BLaER1 (cell line): ENCODE measurements around the gene E2F1.

Source experiments
- H3K27ac ChIP-seq: shearing (Covaris generic); formaldehyde crosslinking; 2 replicates; pipeline ENCODE4 v1.8.1; 2022
- H3K27me3 ChIP-seq: shearing (Covaris generic); formaldehyde crosslinking; 2 replicates; pipeline ENCODE4 v1.8.1; 2022
- H3K36me3 ChIP-seq: shearing (Covaris generic); formaldehyde crosslinking; 2 replicates; pipeline ENCODE4 v1.8.1; 2022
- H3K4me1 ChIP-seq: shearing (Covaris generic); formaldehyde crosslinking; 2 replicates; pipeline ENCODE4 v1.8.1; 2022
- H3K4me2 ChIP-seq: shearing (Covaris generic); formaldehyde crosslinking; 2 replicates; pipeline ENCODE4 v1.8.1; 2022
- H3K4me3 ChIP-seq: shearing (Covaris generic); formaldehyde crosslinking; 2 replicates; pipeline ENCODE4 v1.8.1; 2022
- H3K9ac ChIP-seq: shearing (Covaris generic); formaldehyde crosslinking; 2 replicates; pipeline ENCODE4 v1.8.1; 2022
- H3K9me3 ChIP-seq: shearing (Covaris generic); formaldehyde crosslinking; 2 replicates; pipeline ENCODE4 v1.8.1; 2022
- H4K20me1 ChIP-seq: shearing (Covaris generic); formaldehyde crosslinking; 2 replicates; pipeline ENCODE4 v1.8.1; 2022
- Cebpa-rat ChIP-seq: shearing (Covaris generic); IDR thresholded peaks from 2 replicates; pipeline ENCODE4 v1.8.1; 2022

The E2F1 gene

DNA sequence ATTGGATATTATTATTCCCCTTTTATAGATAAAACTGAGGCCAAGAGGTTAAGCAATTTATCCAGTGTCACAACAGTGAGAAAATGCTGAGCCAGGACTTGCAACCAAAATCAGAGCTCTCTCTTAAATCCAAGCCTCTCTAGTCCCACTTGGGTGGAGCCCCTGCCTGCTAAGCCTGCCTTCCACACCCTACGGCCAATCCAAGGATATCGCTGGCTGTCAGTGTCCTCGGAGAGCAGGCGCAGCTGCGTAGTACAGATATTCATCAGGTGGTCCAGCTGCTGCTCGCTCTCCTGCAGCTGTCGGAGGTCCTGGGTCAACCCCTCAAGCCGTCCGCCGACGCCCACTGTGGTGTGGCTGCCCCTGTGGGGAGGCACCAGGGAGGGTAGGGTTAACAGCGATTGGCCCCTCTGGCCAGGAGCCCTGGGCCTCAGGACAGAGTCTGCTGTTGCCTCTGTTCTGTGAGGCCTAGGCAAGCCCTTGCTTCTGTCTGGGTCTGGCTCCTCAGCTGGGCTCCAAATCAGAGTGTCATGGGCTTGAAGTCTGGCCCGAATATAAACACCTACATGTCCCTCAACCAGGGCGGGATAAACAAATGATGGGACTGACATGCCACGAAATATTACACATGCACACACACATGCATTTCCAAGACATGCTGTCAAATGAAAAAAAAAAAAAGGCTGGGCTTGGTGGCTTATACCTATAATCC is 8.0 kb downstream of the E2F1 start:
- H3K4me1 ChIP-seq: peaks cover 70% of the 10 kb centered on the region
- peaks cover 84% of the 10 kb centered on the region for H4K20me1 ChIP-seq
- H3K4me3 ChIP-seq: no peak overlapping the region
- H3K9me3 ChIP-seq: no peaks in the 10 kb centered on the region
- H3K9ac ChIP-seq: no peak overlapping the region
- no peak for TF ChIP-seq Cebpa-rat
- no peaks in the 10 kb centered on the region for H3K27me3 ChIP-seq
- H3K4me2 ChIP-seq: no peak overlapping the region
- H3K36me3 ChIP-seq: peaks cover 67% of the 10 kb centered on the region
- no peak overlapping the region for H3K27ac ChIP-seq

DNA sequence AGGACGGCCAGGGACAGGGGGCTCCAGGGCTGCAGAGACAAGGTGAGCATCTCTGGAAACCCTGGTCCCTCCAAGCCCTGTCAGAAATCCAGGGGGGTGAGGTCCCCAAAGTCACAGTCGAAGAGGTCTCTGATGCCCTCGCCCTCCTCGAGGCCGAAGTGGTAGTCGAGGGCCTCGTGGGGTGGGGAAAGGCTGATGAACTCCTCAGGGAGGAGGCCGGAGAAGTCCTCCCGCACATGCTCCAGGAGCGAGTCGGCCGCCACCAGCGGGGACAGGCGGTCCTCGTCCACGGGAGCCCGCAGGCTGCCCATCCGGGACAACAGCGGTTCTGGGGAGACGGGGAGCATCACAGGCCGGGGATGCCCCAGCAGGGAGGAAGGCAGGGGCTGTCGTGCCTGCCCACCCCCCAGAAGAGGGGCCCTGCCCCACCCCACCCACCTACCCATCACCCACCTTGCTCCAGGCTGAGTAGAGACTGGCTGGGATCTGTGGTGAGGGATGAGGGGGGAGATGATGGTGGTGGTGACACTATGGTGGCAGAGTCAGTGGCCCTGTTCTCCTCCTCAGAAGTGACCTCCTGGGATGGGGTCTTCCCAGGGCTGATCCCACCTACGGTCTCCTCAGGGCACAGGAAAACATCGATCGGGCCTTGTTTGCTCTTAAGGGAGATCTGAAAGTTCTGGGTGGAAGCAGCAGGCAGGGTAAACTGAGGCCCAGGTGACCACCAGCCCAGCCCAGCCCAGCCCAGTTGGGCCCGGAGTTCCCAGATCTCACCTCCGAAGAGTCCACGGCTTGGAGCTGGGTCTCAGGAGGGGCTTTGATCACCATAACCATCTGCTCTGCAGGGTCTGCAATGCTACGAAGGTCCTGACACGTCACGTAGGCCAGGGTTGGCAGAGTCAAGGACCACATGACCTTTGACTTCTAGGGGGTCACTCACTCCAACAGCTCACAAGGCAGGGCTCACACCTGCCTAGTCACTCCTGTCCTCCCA is 9.2 kb downstream of the E2F1 start:
- H3K4me1 ChIP-seq: peaks cover 70% of the 10 kb centered on the region
- H4K20me1 ChIP-seq: peaks cover 72% of the 10 kb centered on the region
- no peaks in the 10 kb centered on the region for H3K27me3 ChIP-seq
- no peak overlapping the region for H3K4me2 ChIP-seq
- H3K4me3 ChIP-seq: no peak overlapping the region
- H3K27ac ChIP-seq: no peak overlapping the region
- no peak for TF ChIP-seq Cebpa-rat
- H3K9ac ChIP-seq: no peak overlapping the region
- no peaks in the 10 kb centered on the region for H3K9me3 ChIP-seq
- peaks cover 60% of the 10 kb centered on the region for H3K36me3 ChIP-seq

DNA sequence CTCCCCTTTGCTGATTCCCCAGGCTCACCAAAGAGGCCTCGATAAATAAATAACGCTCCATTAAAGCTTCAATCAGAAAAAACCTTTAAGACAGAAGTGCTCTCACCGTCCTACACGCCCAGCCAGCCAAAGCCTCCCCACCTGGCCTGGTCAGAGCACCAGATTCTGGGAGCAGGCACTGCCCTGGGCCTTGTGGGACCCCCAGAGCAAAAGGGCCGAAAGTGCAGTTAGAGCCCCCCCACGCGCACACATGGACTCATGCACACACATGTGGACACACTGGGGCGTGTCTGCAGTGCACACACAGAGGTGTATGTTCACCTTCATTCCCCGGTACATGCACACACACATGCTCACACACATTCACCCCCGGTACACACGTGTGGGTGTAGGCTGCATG is 10.1 kb downstream of the E2F1 start:
- Histone ChIP-seq H3K9ac (no peak overlapping the region), H3K36me3 (peaks cover 61% of the 10 kb centered on the region), H3K4me1 (peaks cover 70% of the 10 kb centered on the region), H3K4me3 (no peak overlapping the region), H3K27ac (0 out of 2 replicates have a peak overlapping the region, but pooled peaks have one; percentile 22), H3K9me3 (no peaks in the 10 kb centered on the region), H3K27me3 (no peaks in the 10 kb centered on the region), H4K20me1 (peaks cover 64% of the 10 kb centered on the region), H3K4me2 (no peak overlapping the region)
- TF ChIP-seq Cebpa-rat: no peak

- H3K36me3 ChIP-seq: peaks cover 59% of the 10 kb centered on the region
- H3K4me3 ChIP-seq: no peak overlapping the region
- H3K27me3 ChIP-seq: no peaks in the 10 kb centered on the region
Observed at GRCh38 chr20:33675136-33675959, 10.8 kb downstream of the E2F1 start.

GRCh38 chr20:33674294-33675135 is 11.7 kb downstream of the E2F1 start, which contains the start of gene NECAB3:
TSS of gene NECAB3 (minus strand) at chr20:33674428. CDS start at chr20:33674352, 76 bp downstream.
- peak within 1 kb of the TSS; percentile 73 for H3K4me3 ChIP-seq
- H3K9ac ChIP-seq: peak within 1 kb of the TSS; percentile 83
- peaks cover 48% of the 10 kb centered on the region for H4K20me1 ChIP-seq
- H3K4me1 ChIP-seq: peaks cover 70% of the 10 kb centered on the region
- peak within 1 kb of the TSS; percentile 77 for H3K27ac ChIP-seq
- H3K4me2 ChIP-seq: peak within 1 kb of the TSS; percentile 95
- H3K9me3 ChIP-seq: no peaks in the 10 kb centered on the region
- no peak for TF ChIP-seq Cebpa-rat
- no peaks in the 10 kb centered on the region for H3K27me3 ChIP-seq
- H3K36me3 ChIP-seq: peaks cover 52% of the 10 kb centered on the region

More at GRCh38 chr20:33675136-33675959, 10.8 kb downstream of the E2F1 start:
- Histone ChIP-seq H3K9me3 (no peaks in the 10 kb centered on the region), H4K20me1 (peaks cover 56% of the 10 kb centered on the region), H3K9ac (no peak overlapping the region; the same call in 1 of the 2 replicates), H3K27ac (0 out of 2 replicates have a peak overlapping the region, but pooled peaks have one; percentile 22), H3K4me2 (peak overlapping the region; percentile 95), H3K4me1 (peaks cover 70% of the 10 kb centered on the region)
- TF ChIP-seq Cebpa-rat: no peak

GRCh38 chr20:33673410-33674293 is 12.5 kb downstream of the E2F1 start:
- peaks cover 42% of the 10 kb centered on the region for H4K20me1 ChIP-seq
- H3K9ac ChIP-seq: peak overlapping the region; percentile 83
- peaks cover 70% of the 10 kb centered on the region for H3K4me1 ChIP-seq
- peaks cover 49% of the 10 kb centered on the region for H3K36me3 ChIP-seq
- no peaks in the 10 kb centered on the region for H3K9me3 ChIP-seq
- peak overlapping the region; percentile 73 for H3K4me3 ChIP-seq
- no peaks in the 10 kb centered on the region for H3K27me3 ChIP-seq
- TF ChIP-seq Cebpa-rat: no peak
- peak overlapping the region; percentile 77 for H3K27ac ChIP-seq
- H3K4me2 ChIP-seq: peak overlapping the region; percentile 95

DNA sequence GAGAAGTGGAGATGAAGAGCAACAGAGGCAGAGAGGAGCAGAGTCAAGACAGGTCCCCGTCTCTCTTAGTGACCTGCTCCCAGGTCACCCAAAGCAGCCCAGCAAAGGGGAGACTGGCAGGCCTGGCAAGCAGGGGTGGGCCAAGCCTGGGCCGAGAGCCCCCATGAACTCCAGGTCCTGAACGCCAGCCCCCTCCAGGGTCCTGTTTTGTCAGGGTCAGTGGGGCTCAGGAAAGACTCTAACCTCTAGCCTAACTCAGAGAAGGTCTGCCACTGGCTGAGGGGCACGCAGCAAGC is 13.1 kb downstream of the E2F1 start:
- peak overlapping the region; percentile 83 for H3K9ac ChIP-seq
- no peak for TF ChIP-seq Cebpa-rat
- peaks cover 42% of the 10 kb centered on the region for H4K20me1 ChIP-seq

More for the DNA sequence above, 13.1 kb downstream of the E2F1 start:
- H3K36me3 ChIP-seq: peaks cover 46% of the 10 kb centered on the region
- H3K27me3 ChIP-seq: no peaks in the 10 kb centered on the region
- peak overlapping the region; percentile 77 for H3K27ac ChIP-seq
- H3K9me3 ChIP-seq: no peaks in the 10 kb centered on the region
- peak overlapping the region; percentile 73 for H3K4me3 ChIP-seq
- peak overlapping the region; percentile 95 for H3K4me2 ChIP-seq
- peaks cover 74% of the 10 kb centered on the region for H3K4me1 ChIP-seq
